ENCODE data around the gene GSK3B.

The GSK3B gene

GRCh38 chr3:119776304-119776703 lies 317.9 kb downstream of the GSK3B start:
- no peak for DNase-seq (ENCODE audit: low spot score)

- no peak for DNase-seq (ENCODE audit: low spot score)
These were observed 319.8 kb downstream of the GSK3B start for GRCh38 chr3:119774444-119774843.

All from kidney tubule cell (primary cell).